Vagina (tissue), 2 donors: ENCODE results near the gene MAPK12.

Experiments
- CTCF ChIP-seq, 3 experiments: fragments of 450-650 bp in 2 of 3; fragments of 200-600 bp in 1 of 3; sonication (generic) in 1 of 3; IDR thresholded peaks; one replicate each; pipeline ENCODE4 v1.5.1; 2017 to 2019; ENCODE audit warnings: antibody characterized with exemption in 3 of 3, mild to moderate bottlenecking in 2 of 3, moderate library complexity in 2 of 3
- POLR2A ChIP-seq, 2 donors: fragments of 450-650 bp; IDR thresholded peaks; one replicate each; pipeline ENCODE4 v1.6.1; 2017; ENCODE audit warnings: antibody characterized with exemption in 2 of 2, mild to moderate bottlenecking in 2 of 2, moderate library complexity in 2 of 2
- POLR2AphosphoS5 ChIP-seq, 2 donors: sonication (generic); formaldehyde crosslinking; IDR thresholded peaks; one replicate each; pipeline ENCODE4 v1.9.0; 2017; ENCODE audit warnings: antibody characterized with exemption in 2 of 2, mild to moderate bottlenecking in 2 of 2, low read depth in 1 of 2; ENCODE audit not compliant: insufficient read depth in 1 of 2

- no peak for TF ChIP-seq CTCF (IDR thresholded peaks at IDR 0.05)
- TF ChIP-seq POLR2AphosphoS5 (IDR thresholded peaks at IDR 0.05; ENCODE audit: insufficient read depth in 1 of 2, low read depth in 1 of 2), result no peak
- no peak for TF ChIP-seq POLR2A (IDR thresholded peaks at IDR 0.05)
These were observed 56.9 kb downstream of the MAPK12 start for GRCh38 chr22:50204571-50204970.
